SJCRH30 (cell line): ENCODE measurements around the gene PLEKHA5. TPM values are rescaled to one million over a fixed set of nuclear protein-coding genes. Genes with fewer than 3 reads are reported as not detected.

ENCODE experiments used
- DNase-seq, 2 experiments: peaks; one replicate each; pipeline ENCODE4 v3.0.0-alpha.2; 2015 to 2020
- H3K27ac ChIP-seq: fragments of 250-450 bp; sonication (Bioruptor Pico); 2 replicates; pipeline ENCODE4 v1.5.1; 2020; ENCODE audit warnings: mild to moderate bottlenecking, moderate library complexity
- H3K27me3 ChIP-seq: fragments of 250-450 bp; sonication (Bioruptor Pico); 2 replicates; pipeline ENCODE4 v1.5.1; 2020; ENCODE audit warnings: mild to moderate bottlenecking, moderate library complexity
- H3K36me3 ChIP-seq: fragments of 250-450 bp; sonication (Bioruptor Pico); 2 replicates; pipeline ENCODE4 v1.5.1; 2020; ENCODE audit warnings: mild to moderate bottlenecking, moderate library complexity
- H3K4me1 ChIP-seq: fragments of 250-450 bp; sonication (Bioruptor Pico); 2 replicates; pipeline ENCODE4 v1.5.1; 2020; ENCODE audit warnings: mild to moderate bottlenecking, moderate library complexity
- H3K4me3 ChIP-seq: fragments of 250-450 bp; sonication (Bioruptor Pico); 2 replicates; pipeline ENCODE4 v1.5.1; 2020; ENCODE audit warnings: mild to moderate bottlenecking, moderate library complexity
- H3K9me3 ChIP-seq: fragments of 250-450 bp; sonication (Bioruptor Pico); replicated peaks from 2 replicates; pipeline ENCODE4 v1.5.1; 2020; ENCODE audit warnings: mild to moderate bottlenecking, moderate library complexity
- total RNA-seq: library from RNA; depleted of rRNA; stranded (reverse); fragments of >200 nt; shearing (Covaris generic); gene quantifications from 2 replicates; pipeline ENCODE4 v1.2.3, GENCODE V29; 2014

Gene PLEKHA5
- total RNA-seq, 1 experiment from 2014 or later, result 19.3 TPM

- Histone ChIP-seq H3K4me3 (no peak overlapping the region), H3K27me3 (no peaks in the 10 kb centered on the region), H3K27ac (no peak overlapping the region), H3K9me3 (no peaks in the 10 kb centered on the region), H3K4me1 (no peaks in the 10 kb centered on the region), H3K36me3 (peaks cover 2% of the 10 kb centered on the region; the same call in 1 of the 2 replicates)
- DNase-seq, result no peak
These were observed 132.2 kb downstream of the PLEKHA5 start for GRCh38 chr12:19261773-19262172.

DNA sequence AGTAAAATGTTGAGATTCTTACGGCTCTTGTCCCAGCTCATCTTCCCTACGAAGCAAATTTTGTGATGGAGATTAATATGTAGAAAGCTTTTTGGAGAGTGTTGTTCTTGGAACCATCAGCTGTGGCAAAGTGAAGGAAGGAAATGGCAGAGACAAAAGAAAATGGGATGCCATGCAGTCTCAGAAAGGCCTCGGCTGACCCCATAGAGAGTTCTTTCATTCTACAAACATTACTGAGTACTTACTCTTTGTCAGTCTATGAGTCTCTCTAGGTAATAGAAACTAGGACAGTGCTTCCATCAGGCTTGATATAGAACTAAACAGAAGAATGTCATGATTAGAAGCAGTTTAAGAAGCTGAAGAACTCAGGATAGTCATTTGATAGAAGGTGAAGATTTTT, 134.1 kb downstream of the PLEKHA5 start:
- H3K27ac ChIP-seq, result no peak overlapping the region
- DNase-seq, result no peak
- no peaks in the 10 kb centered on the region for H3K4me1 ChIP-seq
- no peaks in the 10 kb centered on the region for H3K9me3 ChIP-seq
- H3K36me3 ChIP-seq, result peaks cover 4% of the 10 kb centered on the region; the same call in 1 of the 2 replicates
- no peaks in the 10 kb centered on the region for H3K27me3 ChIP-seq
- no peak overlapping the region for H3K4me3 ChIP-seq

GRCh38 chr12:19273482-19274330, 144.2 kb downstream of the PLEKHA5 start:
- Histone ChIP-seq H3K4me3 (no peak overlapping the region), H3K27me3 (no peaks in the 10 kb centered on the region), H3K36me3 (peaks cover 6% of the 10 kb centered on the region), H3K27ac (peak overlapping the region; percentile 44), H3K4me1 (peaks cover 16% of the 10 kb centered on the region), H3K9me3 (peaks cover 4% of the 10 kb centered on the region; the same call in 1 of the 2 replicates)
- peak; percentile 67 to 73 for DNase-seq

DNA sequence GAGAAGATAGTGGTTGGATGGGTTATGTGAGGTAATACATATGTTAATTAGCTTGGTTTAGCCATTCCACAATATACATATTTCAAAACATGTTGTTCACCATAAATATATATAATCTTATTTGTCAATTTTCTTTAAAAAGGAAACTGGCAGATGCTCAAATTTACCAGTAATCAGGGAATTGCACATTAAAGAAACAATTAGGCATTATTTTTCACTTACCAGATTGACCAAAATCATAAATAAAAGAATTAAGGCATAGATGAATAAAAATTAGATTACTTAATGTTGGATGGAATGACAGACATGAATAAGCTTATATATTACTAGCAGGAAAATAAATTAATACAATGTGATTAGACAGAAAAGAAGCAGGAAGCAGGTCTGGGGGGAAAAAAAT, 147.2 kb downstream of the PLEKHA5 start:
- no peak overlapping the region for H3K27ac ChIP-seq
- peaks cover 16% of the 10 kb centered on the region for H3K4me1 ChIP-seq
- peaks cover 4% of the 10 kb centered on the region; the same call in 1 of the 2 replicates for H3K9me3 ChIP-seq
- no peak for DNase-seq
- no peak overlapping the region for H3K4me3 ChIP-seq
- H3K36me3 ChIP-seq, result peaks cover 6% of the 10 kb centered on the region
- no peaks in the 10 kb centered on the region for H3K27me3 ChIP-seq

DNA sequence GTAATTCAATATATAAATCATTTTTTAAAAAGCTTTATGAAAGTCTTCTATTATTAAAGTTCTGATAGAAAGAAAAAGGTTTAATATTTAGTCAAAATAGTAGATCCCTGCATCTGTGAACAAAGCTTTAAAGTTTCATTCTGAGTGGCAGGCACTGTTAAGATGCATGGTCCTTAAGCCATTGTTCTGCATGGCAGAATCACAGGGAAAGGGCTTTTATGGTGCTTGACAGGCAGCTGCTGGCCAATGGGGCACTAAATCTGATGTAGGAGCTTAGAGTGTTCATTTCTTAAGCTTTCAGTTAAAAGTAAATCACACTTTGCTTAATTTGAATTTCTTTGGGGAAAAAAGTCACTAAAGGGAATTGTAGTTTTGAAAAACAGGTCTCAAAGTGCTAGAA, 148.2 kb downstream of the PLEKHA5 start:
- H3K9me3 ChIP-seq, result peaks cover 4% of the 10 kb centered on the region; the same call in 1 of the 2 replicates
- no peaks in the 10 kb centered on the region for H3K27me3 ChIP-seq
- peaks cover 16% of the 10 kb centered on the region for H3K4me1 ChIP-seq
- no peak overlapping the region for H3K4me3 ChIP-seq
- DNase-seq, result no peak
- no peak overlapping the region for H3K27ac ChIP-seq
- peaks cover 6% of the 10 kb centered on the region for H3K36me3 ChIP-seq

DNA sequence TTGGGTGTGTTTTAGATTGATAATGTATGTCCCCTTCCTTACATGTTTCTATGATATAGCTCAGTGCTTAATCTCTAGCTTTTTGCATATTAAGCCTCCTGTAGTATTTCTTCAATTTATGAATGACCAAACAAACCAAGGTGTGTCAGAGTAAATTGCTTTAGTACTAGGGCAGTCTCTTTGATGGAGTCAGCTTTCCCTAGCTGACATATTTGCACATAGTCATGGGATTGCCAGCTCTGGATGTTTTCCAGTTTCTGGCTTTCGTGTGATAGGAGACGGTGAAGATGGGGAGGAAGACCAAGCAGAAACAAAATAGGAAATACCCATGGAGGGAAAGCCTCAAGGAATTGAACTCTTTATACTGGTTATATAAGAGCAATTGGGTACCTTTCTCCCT, 148.9 kb downstream of the PLEKHA5 start:
- H3K36me3 ChIP-seq, result peaks cover 6% of the 10 kb centered on the region

GRCh38 chr12:19282133-19282699, 152.7 kb downstream of the PLEKHA5 start:
- no peaks in the 10 kb centered on the region for H3K4me1 ChIP-seq
- no peak for DNase-seq
- H3K27ac ChIP-seq, result no peak overlapping the region
- no peak overlapping the region for H3K4me3 ChIP-seq
- H3K9me3 ChIP-seq, result no peaks in the 10 kb centered on the region
- no peaks in the 10 kb centered on the region for H3K36me3 ChIP-seq
- no peaks in the 10 kb centered on the region for H3K27me3 ChIP-seq

More for the DNA sequence above, 148.9 kb downstream of the PLEKHA5 start:
- Histone ChIP-seq H3K27ac (no peak overlapping the region), H3K4me3 (no peak overlapping the region), H3K4me1 (peaks cover 12% of the 10 kb centered on the region), H3K27me3 (no peaks in the 10 kb centered on the region), H3K9me3 (peaks cover 4% of the 10 kb centered on the region; the same call in 1 of the 2 replicates)
- no peak for DNase-seq

DNA sequence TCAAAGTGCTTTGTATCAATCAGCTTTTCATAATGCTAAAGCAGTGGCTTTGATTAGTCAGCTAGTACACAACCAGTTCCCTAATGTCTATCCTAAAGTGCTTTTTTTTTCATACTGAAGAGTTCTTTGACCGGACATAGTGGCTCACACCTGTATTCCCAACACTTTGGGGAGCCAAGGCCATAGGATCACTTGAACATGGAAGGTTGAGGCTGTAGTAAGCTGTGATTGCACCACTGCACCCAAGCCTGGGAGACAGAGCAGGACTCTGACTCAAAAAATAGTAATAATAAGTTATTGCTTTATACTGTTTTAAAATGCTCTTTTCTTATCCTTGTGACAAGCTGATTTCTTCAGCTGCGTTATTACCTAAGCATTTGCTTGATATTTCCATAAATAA, 155.1 kb downstream of the PLEKHA5 start:
- no peak for DNase-seq
- Histone ChIP-seq H3K4me3 (no peak overlapping the region), H3K9me3 (no peaks in the 10 kb centered on the region), H3K27me3 (no peaks in the 10 kb centered on the region), H3K27ac (no peak overlapping the region), H3K36me3 (no peaks in the 10 kb centered on the region), H3K4me1 (no peaks in the 10 kb centered on the region)

GRCh38 chr12:19285793-19286448, 156.4 kb downstream of the PLEKHA5 start:
- Histone ChIP-seq H3K27ac (no peak overlapping the region), H3K4me1 (no peaks in the 10 kb centered on the region), H3K27me3 (no peaks in the 10 kb centered on the region), H3K4me3 (no peak overlapping the region), H3K9me3 (no peaks in the 10 kb centered on the region), H3K36me3 (no peaks in the 10 kb centered on the region)
- no peak for DNase-seq

DNA sequence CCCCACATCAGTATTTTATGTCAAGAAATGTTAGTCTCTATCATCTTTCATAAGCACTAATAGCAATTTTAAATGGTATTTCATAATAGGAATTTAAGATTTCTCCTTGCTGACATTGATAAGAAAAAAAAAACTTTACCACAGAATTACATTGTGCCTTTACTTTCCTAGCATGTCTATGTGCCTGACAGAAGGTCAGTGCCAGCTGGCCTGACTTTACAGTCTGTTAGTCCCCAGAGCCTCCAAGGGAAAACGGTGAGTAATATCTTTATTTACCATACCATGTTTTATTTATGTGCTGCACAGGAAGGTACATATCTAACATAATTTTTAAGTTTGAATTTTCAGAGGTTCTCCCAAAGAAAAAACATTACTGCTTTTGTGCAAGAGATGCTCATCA, 157.8 kb downstream of the PLEKHA5 start:
- no peaks in the 10 kb centered on the region for H3K27me3 ChIP-seq
- H3K36me3 ChIP-seq, result no peaks in the 10 kb centered on the region
- no peak overlapping the region for H3K4me3 ChIP-seq
- no peak overlapping the region for H3K27ac ChIP-seq
- H3K9me3 ChIP-seq, result no peaks in the 10 kb centered on the region
- no peaks in the 10 kb centered on the region for H3K4me1 ChIP-seq
- DNase-seq, result no peak

- Histone ChIP-seq H3K27ac (no peak overlapping the region), H3K27me3 (no peaks in the 10 kb centered on the region), H3K4me1 (no peaks in the 10 kb centered on the region), H3K4me3 (no peak overlapping the region), H3K9me3 (no peaks in the 10 kb centered on the region), H3K36me3 (no peaks in the 10 kb centered on the region)
- DNase-seq, result no peak
These were observed 158.6 kb downstream of the PLEKHA5 start for GRCh38 chr12:19288161-19288560.

GRCh38 chr12:19288603-19289244, 159.2 kb downstream of the PLEKHA5 start:
- H3K9me3 ChIP-seq, result no peaks in the 10 kb centered on the region
- H3K4me3 ChIP-seq, result no peak overlapping the region
- peak in 1 of 2 experiments; percentile 58 for DNase-seq
- no peaks in the 10 kb centered on the region for H3K27me3 ChIP-seq
- H3K36me3 ChIP-seq, result no peaks in the 10 kb centered on the region
- H3K4me1 ChIP-seq, result no peaks in the 10 kb centered on the region
- H3K27ac ChIP-seq, result no peak overlapping the region

GRCh38 chr12:19298836-19299605, 169.5 kb downstream of the PLEKHA5 start:
- DNase-seq, result no peak
- H3K27ac ChIP-seq, result no peak overlapping the region
- no peaks in the 10 kb centered on the region for H3K4me1 ChIP-seq

DNA sequence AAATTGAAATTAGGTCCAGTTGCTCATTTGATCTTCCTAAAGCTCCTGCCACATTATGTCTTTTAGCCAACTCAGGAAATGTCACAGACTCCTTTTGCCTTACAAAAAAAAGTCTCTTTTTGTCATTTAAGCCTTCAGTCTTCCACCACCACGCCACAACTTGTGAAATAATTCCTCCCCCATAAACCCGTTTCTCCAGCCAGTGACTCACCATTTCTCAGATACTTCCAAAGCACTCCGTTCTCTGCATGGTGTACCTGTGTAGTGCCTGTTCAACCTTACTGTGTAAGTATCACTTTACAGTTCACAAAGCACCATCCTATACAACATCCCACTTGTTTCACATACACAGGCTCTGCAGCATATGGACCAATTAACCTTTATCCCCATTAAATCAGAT, 170.2 kb downstream of the PLEKHA5 start:
- Histone ChIP-seq H3K9me3 (no peaks in the 10 kb centered on the region), H3K27me3 (no peaks in the 10 kb centered on the region), H3K4me3 (no peak overlapping the region), H3K27ac (no peak overlapping the region), H3K4me1 (no peaks in the 10 kb centered on the region), H3K36me3 (no peaks in the 10 kb centered on the region)
- DNase-seq, result no peak

More at GRCh38 chr12:19298836-19299605, 169.5 kb downstream of the PLEKHA5 start:
- Histone ChIP-seq H3K36me3 (no peaks in the 10 kb centered on the region), H3K27me3 (no peaks in the 10 kb centered on the region), H3K9me3 (no peaks in the 10 kb centered on the region), H3K4me3 (no peak overlapping the region)
